ENCODE results near the gene PDE1A.
"Not testable (repeated sequence)": the region's sequence is repeated elsewhere in the genome, so short reads cannot be mapped to it uniquely, and the experiment has no call there.

Gene PDE1A

DNA sequence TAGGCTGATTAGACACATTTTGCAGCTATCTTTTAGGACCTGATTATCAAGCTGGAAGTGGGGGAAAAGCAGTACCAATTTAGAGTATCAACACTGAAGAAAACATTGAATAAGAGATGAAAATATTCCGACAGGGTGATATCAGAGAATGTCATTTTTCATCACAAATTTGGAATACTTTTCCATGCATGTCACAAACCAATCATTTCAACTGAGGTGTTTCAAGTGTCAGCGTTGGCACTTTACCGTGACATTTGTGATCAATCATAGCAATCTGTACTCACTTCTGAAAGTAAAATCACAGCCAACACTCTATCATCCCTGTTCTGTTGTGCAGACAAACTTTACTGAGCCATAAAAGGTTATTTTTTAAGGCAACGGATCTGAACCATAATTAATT lies 75.4 kb downstream of the PDE1A start:
- no peak for DNase-seq

DNA sequence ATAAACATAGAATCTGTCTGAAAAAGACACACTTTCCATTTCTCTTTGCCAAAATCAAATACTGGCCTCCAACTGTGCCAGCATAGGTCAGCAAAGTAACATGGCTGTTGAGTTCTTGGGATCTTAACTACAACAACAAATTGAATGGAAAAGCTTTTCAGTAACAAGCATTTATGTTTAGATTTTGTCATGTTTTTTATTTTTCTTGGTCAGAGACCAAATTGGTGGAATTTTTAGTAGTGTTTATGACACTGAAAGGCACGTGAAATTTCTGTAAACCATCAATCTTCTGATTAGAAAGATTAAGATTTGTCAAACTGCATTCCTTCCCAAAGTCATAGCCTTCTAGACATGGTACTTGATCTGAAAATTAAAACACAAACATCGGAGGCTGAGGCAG lies 77.6 kb downstream of the PDE1A start:
- DNase-seq: no peak

DNA sequence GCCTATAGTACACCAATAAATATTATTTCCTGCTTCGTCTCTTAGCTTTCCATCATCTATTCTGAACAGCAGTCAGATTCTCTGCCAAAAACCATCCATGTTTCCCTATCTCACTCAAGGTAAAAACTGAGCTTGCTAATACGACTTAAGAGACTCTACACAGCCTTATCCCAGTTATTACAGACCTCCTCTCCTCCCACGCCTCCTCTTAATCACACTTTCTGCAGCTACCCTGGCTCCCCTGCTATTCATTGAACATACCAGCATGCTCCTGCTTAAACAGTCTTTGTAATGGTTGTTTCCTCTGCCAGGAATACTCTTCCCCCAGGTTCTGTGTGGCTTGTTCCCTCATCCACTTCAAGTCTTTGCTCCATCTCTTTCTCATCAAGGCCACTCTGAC lies 81.5 kb downstream of the PDE1A start:
- DNase-seq: no peak

DNA sequence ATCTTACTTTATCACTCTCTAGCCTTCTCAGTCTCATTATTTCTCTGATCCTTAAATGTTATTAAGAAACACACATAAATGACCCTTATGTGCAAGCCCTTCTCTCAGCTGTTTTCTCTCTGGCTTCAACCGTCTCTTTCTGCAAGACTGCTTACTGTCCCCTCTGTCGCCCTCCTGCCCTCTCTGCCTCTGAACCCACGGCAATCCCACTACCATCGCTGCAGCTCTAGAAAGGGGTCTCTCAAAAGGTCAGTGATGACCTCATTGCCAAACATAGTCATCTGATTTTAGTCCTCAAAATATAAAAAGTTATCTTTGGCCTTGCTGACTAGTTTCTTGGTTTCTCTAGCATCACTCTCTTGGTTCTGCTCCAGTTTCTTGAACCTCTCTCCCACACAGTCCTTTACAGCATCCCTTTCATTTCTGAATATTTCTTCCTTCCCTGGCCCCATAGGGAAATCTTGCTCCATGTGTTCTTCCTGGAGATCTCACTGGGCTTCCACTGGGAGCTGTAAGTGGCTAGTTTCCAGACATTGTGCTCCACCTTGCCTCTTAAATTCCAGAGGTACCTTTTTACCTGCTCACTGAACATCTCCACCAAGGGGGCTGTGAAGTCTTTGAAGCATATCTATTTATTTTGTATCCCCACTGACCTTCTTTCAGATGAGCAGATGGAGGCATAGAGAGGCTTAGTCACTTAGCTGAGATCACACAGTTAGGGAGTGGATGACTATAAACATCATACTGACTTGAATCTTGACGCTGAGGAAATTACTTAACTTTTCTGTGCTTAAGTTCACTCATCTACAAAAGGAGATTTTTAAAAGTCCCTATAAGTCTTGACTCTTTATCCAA lies 96.2 kb downstream of the PDE1A start:
- no peak for DNase-seq

DNA sequence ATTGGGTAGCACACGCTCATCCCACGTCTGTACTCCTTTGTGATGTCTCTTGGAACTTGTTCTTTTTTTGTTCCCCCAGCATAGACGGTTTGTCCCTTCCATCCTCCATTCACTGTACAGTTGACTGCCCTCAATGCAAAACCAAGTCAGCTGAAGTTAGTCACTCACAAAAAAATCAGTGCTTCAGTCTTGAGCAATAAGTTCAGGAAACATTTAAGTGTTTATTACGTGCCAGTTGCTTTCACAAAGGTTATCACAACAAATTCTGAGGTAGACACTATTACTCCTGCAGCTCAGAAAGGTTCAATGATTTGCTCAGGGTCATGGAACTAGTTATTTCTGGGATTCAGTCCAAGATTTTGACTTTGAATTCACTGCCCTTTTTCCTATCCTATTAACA lies 102.2 kb downstream of the PDE1A start:
- no peak for DNase-seq

DNA sequence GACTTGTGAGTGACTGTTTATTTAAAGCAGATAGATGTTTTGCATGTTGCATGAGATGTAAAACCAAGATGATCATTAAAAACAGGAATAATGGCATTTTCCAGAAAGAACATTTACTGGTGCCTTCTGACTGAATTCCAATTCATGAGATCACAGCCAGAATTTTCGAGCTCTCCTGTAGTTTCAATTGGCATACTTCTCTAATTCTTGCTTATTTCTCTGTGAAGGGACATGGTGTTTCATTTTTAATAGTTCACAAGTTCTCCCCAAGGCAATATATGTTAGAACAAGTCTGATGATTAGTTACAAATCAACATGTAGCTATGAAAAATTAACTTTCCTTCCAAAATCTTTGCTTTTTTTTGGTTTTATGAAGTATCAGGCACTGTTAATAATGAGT lies 105.7 kb downstream of the PDE1A start:
- DNase-seq: no peak

DNA sequence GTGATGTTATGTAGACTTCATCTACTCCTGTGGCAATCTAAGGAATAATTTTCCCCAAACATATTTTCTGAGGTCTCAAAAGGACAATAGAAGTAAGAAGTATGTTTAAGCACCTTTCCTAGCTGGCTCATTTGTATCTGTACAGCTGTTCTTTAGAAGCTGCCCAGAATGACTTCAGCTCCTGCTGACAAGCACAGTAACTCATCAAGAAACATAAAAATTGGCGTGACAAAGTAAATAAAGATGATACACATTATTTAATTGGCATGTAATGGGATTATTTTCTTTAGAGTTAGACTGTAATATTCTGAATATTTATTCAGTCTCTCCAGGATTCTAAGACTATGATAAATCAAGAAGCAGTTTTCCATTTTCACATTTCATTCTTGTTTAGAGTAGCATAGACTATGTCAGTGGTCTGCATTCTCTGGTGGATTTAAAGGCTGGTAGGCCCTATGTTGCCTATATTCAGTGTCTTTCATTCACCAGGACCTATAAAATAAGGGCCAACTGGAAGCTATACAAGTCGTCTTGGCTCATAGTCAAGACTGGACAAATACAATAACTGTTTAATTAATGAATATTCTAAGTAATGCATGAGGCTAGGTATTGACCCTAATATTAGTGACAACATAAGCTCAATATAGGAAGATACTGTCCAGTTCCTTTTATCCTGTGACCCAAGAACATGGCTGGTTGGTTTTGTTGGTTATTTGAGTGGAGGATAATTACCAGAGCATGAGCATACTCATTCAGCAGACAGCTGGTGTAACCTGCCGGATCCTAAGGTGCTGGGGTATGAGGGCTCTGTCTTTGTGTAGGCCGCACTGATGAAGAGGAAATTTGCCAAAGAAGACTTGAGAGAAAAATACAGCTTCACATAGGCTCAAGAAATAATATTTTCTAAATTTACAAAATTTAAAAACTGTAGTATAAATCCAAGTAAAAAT lies 107.0 kb downstream of the PDE1A start:
- DNase-seq: no peak

DNA sequence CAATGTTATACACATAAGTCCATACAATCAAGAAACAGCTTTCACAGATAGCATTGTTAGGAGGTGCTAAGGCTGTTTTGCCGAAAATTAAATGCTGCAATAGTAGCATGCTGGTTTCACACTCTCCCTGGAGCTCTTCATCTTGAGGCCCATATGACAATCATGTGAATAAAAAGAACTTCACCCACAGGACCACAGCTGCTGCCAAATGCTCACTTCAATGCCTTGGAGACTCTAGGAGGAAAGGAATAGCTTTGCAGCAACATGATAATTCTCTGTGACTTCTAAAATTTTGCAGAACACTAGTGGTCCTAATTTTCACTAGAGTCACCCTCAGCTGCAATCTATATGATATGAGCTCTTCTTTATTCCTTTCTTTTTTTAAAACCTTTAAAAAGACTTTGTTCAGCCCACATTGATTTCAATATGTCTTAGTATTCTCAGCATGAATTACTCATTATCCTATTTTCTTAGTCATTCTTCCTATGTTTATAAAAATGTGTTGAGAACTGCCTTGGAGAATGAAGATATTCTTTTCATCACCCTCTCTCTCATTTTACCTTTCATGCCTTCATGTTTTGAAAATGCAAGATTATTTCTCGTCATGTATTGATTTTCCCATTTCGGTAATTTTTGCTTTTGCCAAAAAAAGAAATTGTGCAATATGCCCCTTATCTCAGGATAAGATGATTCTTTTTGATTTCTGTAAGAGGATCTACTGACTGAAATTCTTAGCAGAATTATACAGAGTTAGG lies 108.2 kb downstream of the PDE1A start:
- no peak for DNase-seq

DNA sequence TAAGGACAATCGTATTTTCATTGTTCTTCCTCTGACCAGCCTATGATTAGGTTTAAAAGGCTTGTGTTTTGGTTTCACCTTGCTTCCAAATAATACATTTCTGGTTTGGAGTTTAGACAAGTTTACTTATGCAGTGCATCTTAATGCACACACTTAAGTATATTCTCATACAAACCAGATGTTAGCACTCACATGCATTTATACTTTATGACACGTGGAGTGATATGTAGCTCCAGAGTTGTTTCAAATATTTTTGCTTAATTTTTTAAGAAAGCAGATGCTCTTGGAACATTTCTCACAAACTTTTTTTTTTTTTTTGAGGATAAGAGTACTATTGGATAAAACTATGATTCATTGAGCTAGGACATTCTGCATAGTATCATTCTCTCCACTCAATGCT lies 109.9 kb downstream of the PDE1A start:
- DNase-seq: no peak

DNA sequence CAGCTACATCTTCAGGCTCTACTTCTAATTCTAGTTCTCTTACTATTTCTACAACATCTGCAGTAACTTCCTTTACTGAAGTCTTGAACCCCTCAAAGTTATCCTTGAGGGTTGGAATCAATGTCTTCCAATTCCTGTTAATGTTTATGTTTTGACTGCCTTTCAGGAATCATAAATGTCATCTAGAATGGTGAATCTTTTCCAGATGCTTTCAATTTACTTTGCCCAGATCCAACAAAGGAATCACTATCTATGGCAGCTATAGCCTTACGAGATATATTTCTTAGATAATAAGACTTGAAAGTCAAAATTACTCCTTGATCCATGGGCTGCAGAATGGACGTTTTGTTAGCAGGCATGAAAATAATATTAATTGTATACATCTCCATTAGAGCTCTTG lies 123.9 kb downstream of the PDE1A start:
- no peak for DNase-seq

DNA sequence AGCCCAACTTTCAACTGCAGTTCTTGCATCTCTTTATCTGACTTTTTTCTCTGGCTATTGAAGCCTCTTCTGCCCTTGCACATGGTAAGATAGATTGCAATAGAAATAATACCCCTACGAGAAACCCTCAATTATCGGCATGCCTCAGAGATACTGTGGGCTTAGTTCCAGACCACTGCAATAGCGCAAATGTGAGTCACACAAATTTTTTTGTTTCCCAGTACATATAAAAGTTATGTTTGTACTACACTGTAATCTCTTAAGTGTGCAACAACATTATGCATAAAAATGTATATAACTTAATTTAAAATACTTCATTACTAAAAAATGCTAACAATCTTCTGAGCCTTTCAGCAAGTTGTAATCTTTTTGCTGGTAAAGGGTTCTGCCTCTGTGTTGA lies 124.7 kb downstream of the PDE1A start:
- DNase-seq: no peak

DNA sequence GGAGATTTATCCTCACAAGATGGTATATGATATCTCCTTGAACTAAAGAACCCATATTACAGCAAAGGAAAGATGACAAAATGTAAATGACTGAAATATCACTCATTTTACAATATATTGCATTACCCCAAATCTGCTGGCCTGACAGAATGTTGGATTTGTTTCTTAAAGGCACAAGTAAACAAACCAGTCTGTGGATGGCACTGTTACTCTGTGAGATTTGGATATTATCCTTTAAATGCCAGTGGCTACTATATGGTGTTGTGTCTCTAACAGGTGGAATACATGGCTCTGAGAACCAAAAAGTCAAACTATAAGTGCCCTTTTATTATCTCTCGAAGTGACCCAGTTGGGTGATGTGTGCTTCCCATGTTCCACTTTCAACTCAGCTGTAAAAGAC lies 125.7 kb downstream of the PDE1A start:
- DNase-seq: no peak

DNA sequence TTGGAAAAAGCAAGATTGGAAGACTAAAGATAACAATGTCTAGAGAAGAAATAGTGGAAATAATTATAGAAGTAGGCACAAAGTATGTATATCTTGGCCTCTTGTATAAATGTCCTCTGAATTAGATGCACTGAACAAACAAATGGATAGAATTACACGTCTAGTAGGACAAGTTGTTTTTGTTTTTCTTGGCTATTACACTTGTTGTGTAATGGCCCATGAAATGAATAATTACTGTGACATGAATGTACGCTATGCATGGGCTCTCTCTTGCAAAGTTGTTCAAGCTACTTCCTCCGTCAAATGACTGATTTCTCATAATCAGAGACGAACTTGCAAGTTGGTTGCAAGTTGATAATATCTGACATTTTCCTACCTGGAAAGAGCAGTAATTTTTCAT lies 126.2 kb downstream of the PDE1A start:
- no peak for DNase-seq

DNA sequence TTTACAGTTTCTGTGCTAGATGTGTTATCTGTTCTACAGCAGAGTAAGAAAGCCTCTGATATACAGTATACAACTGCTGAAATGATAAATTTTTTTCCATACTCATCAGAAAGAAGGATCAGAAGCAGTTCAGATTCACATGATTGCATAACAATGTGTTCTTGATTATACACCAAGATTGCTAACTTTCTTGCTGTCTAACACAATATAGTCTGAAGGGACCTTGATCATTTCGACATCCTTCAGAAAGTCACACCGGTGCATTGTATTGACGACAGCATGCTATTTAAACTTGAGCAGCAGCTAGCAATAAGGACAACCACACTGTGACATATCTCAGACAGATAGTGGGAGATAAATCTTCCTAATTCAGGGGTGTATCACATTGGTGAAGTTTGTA lies 127.2 kb downstream of the PDE1A start:
- DNase-seq: no peak

DNA sequence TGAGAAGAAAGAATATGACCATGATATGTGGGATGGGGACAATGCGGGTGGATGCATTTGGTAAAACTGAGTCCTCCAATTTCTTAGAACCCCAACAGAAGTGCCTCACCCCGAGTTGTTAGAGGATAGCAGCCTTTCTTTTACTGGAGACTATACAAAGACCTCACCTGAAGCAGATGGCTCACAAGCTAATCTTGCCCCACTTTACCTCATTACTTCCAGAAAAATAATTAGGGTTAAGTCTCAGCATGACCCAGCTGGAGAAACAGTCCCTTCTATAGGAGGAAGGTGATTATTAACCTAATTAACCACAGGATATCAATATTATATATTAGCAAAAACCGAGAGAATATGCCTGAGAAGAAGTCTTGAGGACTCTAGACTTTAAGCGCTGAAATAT lies 128.4 kb downstream of the PDE1A start:
- DNase-seq: no peak

DNA sequence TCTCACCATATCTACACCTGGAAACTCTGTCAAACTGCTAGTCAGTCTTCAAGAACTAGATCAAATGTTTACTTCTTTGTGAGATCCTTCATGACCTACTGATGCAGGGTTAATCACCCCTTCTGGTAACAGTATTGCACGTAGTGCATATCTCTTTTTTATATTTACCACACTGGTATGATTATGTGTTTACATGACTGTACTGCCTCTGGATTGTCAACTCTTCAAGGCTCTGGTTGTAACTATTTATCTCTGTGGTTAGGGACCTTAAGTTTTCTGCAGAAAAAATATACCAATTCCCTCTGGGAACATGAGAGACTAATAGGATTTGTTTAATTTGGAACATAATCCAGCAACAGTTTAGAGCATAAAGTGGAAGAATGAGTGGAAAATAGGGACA lies 135.5 kb downstream of the PDE1A start:
- no peak for DNase-seq

DNA sequence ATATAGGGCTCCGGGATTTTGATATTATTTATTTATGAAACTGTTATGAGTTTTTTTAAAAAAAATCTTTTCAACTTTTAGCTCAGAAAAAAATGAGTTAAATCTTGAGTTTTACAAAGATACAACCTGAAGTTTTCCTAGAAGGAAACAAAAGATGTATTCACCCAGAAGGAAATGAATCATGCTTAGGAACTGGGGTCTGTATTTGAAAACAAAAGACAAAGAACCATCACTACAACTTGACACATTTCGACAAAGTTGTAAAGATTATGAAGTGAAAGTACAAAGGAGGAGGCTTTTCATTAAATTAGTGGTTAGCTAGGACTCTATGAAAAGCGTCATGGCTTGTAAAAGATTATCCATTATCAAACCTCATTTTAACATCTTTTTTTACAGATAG lies 143.3 kb downstream of the PDE1A start:
- DNase-seq: no peak

DNA sequence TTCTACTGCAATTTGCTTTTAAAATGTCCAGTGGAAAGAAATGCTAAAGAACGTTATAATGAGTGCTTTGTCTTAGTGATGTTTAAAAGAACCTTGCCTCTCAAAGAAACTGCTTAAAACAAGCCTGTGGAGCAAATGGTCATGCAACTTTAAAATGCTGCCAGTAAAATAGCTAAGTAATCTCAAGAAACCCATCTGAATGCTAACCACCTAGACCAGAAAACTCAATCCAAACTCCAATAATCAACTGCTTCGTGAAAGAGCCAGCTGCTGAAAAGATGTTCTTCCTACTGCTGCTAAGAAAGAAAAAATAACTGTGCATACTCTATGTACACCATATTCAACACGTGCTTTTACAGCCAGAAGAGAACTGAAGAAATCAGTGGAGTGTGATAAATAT lies 145.6 kb downstream of the PDE1A start:
- DNase-seq: no peak

DNA sequence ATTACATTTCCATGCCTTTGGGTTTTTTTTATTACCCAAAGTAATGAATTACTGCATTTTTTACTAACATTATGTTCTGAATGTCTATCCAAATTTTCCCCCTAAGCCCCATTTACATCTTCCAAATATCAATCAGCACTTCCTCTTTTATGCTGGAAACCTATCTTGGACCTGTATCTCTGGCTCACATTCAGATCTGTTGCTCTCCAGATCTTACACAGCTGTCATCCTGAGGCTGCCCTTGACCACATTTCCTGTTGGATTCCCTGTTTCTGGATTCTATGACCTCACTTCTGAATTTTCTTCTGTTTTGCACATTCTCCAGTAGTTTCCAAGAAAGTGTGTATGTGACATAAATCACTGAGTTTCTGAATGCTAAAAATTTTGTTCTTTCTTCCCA lies 146.7 kb downstream of the PDE1A start:
- DNase-seq: no peak

DNA sequence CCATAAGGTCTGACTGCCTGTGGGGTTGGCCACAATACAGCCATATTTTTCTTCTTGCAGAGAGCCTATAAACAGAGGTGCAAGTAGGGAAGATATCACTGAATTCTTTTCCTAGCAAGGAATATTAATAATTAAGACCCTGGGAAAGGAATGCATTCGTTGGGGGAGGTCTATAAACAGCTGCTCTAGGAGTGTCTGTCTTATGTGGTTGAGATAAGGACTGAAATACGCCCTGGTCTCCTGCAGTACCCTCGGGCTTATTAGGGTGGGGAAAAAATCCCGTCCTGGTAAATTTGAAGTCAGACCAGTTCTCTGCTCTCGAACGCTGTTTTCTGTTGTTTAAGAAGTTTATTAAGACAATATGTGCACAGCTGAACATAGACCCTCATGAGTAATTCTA lies 150.2 kb downstream of the PDE1A start:
- DNase-seq: not testable (repeated sequence)

DNA sequence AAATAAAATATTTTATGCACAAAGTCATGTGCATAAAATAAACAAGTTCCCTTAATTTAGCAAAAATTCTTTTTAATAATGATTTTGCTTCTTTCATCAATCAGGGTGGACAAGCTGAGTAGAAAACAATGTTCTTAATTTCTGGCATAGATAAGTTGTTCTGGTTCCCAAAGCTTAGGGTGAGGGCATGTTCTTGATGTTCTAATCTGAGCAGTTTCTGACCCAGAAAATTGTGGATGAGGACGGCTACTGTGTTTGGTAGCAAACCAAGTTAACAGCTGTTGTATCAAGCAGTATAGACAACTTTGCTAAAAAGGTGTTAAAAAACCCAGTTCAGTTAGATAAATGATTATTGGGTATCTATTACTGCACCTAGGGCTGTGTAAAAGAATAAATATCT lies 158.9 kb downstream of the PDE1A start:
- no peak for DNase-seq

DNA sequence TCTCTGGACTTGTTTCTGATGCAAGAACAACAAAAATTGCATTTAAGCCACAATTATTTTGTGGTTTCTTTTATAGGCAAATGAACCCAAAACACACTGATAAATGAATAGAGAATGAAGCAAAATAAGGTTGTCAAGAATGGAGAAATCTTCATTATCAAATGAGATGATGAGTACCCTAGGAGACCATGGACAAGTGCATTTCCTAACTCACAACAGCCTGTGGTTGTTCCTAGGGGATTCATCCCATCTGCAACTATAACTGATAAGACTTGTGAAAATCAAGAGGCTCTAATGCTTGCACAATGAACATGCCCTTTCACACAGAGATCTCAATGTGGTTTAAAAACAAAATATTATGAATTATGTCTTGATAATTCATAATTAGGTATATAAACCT lies 159.9 kb downstream of the PDE1A start:
- DNase-seq: no peak

DNA sequence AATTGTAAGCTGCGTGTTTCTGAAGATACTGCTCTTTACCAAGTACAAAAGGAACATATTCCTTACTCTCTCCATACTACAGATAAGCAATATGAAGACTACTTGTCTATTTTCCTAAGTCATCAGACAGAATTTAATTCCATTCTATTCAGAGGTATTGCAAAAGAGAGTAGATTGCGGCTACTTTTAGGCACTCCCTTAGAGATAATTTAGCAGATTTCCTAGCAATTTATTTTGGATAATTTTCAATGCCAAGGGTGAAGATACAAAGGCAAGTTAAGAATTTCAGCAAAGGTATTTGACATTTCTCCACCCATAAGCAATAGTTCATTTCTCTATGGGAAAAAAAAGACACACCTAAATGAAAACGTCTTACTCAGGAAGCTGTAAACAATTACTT lies 161.1 kb downstream of the PDE1A start:
- no peak for DNase-seq
